ENCODE data around the gene RAB34.

DNA sequence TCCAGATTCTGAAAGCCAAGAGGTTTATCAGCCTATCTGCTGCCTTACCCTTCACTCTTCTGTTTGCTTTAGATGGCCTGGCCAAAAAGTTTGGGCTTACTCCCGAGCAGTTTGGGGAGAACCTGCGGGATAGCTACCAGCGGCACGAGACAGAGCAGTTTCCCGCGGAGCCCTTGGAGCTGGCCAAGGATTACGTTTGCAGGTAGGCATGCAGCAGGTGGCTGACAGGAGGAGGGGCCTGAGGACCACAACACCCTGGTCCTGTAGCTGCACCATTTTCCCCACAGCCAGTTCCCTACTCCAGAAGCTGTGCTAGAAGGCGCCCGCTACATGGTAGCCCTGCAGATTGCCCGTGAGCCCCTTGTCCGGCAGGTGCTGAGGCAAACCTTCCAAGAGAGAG, 35.0 kb downstream of the RAB34 start:
- TF ChIP-seq, protein P1, sequence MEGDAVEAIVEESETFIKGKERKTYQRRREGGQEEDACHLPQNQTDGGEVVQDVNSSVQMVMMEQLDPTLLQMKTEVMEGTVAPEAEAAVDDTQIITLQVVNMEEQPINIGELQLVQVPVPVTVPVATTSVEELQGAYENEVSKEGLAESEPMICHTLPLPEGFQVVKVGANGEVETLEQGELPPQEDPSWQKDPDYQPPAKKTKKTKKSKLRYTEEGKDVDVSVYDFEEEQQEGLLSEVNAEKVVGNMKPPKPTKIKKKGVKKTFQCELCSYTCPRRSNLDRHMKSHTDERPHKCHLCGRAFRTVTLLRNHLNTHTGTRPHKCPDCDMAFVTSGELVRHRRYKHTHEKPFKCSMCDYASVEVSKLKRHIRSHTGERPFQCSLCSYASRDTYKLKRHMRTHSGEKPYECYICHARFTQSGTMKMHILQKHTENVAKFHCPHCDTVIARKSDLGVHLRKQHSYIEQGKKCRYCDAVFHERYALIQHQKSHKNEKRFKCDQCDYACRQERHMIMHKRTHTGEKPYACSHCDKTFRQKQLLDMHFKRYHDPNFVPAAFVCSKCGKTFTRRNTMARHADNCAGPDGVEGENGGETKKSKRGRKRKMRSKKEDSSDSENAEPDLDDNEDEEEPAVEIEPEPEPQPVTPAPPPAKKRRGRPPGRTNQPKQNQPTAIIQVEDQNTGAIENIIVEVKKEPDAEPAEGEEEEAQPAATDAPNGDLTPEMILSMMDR (IDR thresholded peaks at IDR 0.05), result no peak
- TF ChIP-seq POLR2AphosphoS5 (IDR thresholded peaks at IDR 0.05), result no peak

All from breast epithelium (tissue), 3 donors.